IPS-NIHi11 (cell line): ENCODE data around the gene C5orf58.

Experiments used
- DNase-seq: peaks from one replicate; pipeline ENCODE4 v3.0.0; 2012; ENCODE audit warnings: mixed read lengths, low spot score

The C5orf58 gene

GRCh38 chr5:170283296-170283695 is 50.5 kb downstream of the C5orf58 start:
- DNase-seq, result no peak

GRCh38 chr5:170284231-170284630 is 51.4 kb downstream of the C5orf58 start:
- DNase-seq, result no peak

- DNase-seq, result no peak
Measured at GRCh38 chr5:170285181-170285580, 52.4 kb downstream of the C5orf58 start.

- no peak for DNase-seq
Measured at GRCh38 chr5:170286386-170286925, 53.7 kb downstream of the C5orf58 start.

GRCh38 chr5:170287532-170287931 is 54.7 kb downstream of the C5orf58 start:
- no peak for DNase-seq

GRCh38 chr5:170288151-170288550 is 55.4 kb downstream of the C5orf58 start:
- no peak for DNase-seq

GRCh38 chr5:170288551-170288950 is 55.8 kb downstream of the C5orf58 start:
- DNase-seq, result no peak

- DNase-seq, result no peak
Measured at GRCh38 chr5:170289121-170289520, 56.3 kb downstream of the C5orf58 start.

- DNase-seq, result no peak
Measured at GRCh38 chr5:170289764-170290163, 57.0 kb downstream of the C5orf58 start.

- no peak for DNase-seq
Measured at GRCh38 chr5:170290498-170290897, 57.7 kb downstream of the C5orf58 start.

- DNase-seq, result no peak
Measured at GRCh38 chr5:170292179-170293104, 59.7 kb downstream of the C5orf58 start.

- DNase-seq, result no peak
Measured at GRCh38 chr5:170293273-170293672, 60.5 kb downstream of the C5orf58 start.

GRCh38 chr5:170294057-170294456 is 61.3 kb downstream of the C5orf58 start:
- DNase-seq, result no peak

GRCh38 chr5:170294556-170294955 is 61.8 kb downstream of the C5orf58 start:
- DNase-seq, result no peak
